SU-DHL-6 (cell line): ENCODE data around the gene RBMS3.

ENCODE experiments used
- H2AFZ ChIP-seq: fragments of 200-600 bp; sonication (generic); 2 replicates; pipeline ENCODE4 v1.6.1; 2014; ENCODE audit warnings: low read depth, mild to moderate bottlenecking, moderate library complexity, mixed read lengths, antibody characterized with exemption, low read length; ENCODE audit not compliant: severe bottlenecking
- H3F3A ChIP-seq: fragments of 200-600 bp; shearing (Covaris generic); 2 replicates; pipeline ENCODE4 v1.6.0; 2016; ENCODE audit warnings: antibody characterized with exemption, mild to moderate bottlenecking; ENCODE audit not compliant: insufficient read depth
- H3K27ac ChIP-seq: fragments of 200-600 bp; sonication (generic); 2 replicates; pipeline ENCODE4 v1.5.1; 2016; ENCODE audit warnings: low read depth, mild to moderate bottlenecking, low read length, moderate library complexity, mixed read lengths
- H3K27me3 ChIP-seq: fragments of 200-600 bp; sonication (generic), shearing (Covaris generic); 2 replicates; pipeline ENCODE4 v1.6.0; 2014; ENCODE audit warnings: mild to moderate bottlenecking, low read length
- H3K36me3 ChIP-seq: fragments of 200-600 bp; sonication (generic); 2 replicates; pipeline ENCODE4 v1.6.1; 2014; ENCODE audit warnings: mild to moderate bottlenecking, low read length, mixed read lengths
- H3K4me2 ChIP-seq: fragments of 300-600, 200-600 bp; shearing (Covaris generic), sonication (generic); 2 replicates; pipeline ENCODE4 v1.6.0; 2014; ENCODE audit warnings: low read length, low read depth, mild to moderate bottlenecking; ENCODE audit not compliant: poor library complexity, severe bottlenecking
- H3K4me3 ChIP-seq: fragments of 200-600 bp; sonication (generic); 2 replicates; pipeline ENCODE4 v1.5.1; 2014; ENCODE audit warnings: antibody characterized with exemption, low read length, mild to moderate bottlenecking, mixed read lengths; ENCODE audit not compliant: insufficient read depth, poor library complexity, severe bottlenecking
- H3K79me2 ChIP-seq: fragments of 200-600 bp; sonication (generic); 2 replicates; pipeline ENCODE4 v1.6.1; 2014; ENCODE audit warnings: mild to moderate bottlenecking, low read length, moderate library complexity; ENCODE audit not compliant: insufficient read depth
- H3K9ac ChIP-seq: fragments of 200-600 bp; sonication (generic); 2 replicates; pipeline ENCODE4 v1.7.0; 2014; ENCODE audit warnings: mild to moderate bottlenecking, low read length
- H3K9me2 ChIP-seq: fragments of 200-600 bp; sonication (generic); replicated peaks from 2 replicates; pipeline ENCODE4 v1.6.1; 2014; ENCODE audit warnings: low read length; ENCODE audit not compliant: insufficient read depth
- H3K9me3 ChIP-seq: fragments of 200-600 bp; sonication (generic); 2 replicates; pipeline ENCODE4 v1.6.1; 2014; ENCODE audit warnings: low read length, mixed read lengths; ENCODE audit not compliant: insufficient read depth
- H4K20me1 ChIP-seq: fragments of 200-600 bp; sonication (generic); 2 replicates; pipeline ENCODE4 v1.6.1; 2014; ENCODE audit warnings: low read depth, mild to moderate bottlenecking, antibody characterized with exemption, low read length, moderate library complexity, mixed read lengths
- CTCF ChIP-seq: fragments of 200-600 bp; sonication (generic); IDR thresholded peaks from one replicate; pipeline ENCODE4 v1.5.1; 2017; ENCODE audit warnings: antibody characterized with exemption, mild to moderate bottlenecking, low read length, moderate library complexity; ENCODE audit not compliant: insufficient read depth, poor library complexity, severe bottlenecking
- EZH2phosphoT487 ChIP-seq: fragments of 200-600 bp; sonication (generic), shearing (Covaris generic); conservative IDR thresholded peaks from 2 replicates; pipeline ENCODE4 v1.6.1; 2018; ENCODE audit warnings: mild to moderate bottlenecking, antibody characterized with exemption, low read length, moderate library complexity, mixed read lengths

The RBMS3 gene

GRCh38 chr3:30017901-30018300 is 737.0 kb downstream of the RBMS3 start:
- Histone ChIP-seq H3K36me3 (no peaks in the 10 kb centered on the region), H3K27ac (no peak overlapping the region), H3K4me2 (no peak overlapping the region), H4K20me1 (no peaks in the 10 kb centered on the region), H3K9ac (no peak overlapping the region), H3K27me3 (no peaks in the 10 kb centered on the region), H3K9me2 (no peaks in the 10 kb centered on the region), H3F3A (no peaks in the 10 kb centered on the region), H2AFZ (no peak overlapping the region), H3K79me2 (no peaks in the 10 kb centered on the region), H3K9me3 (no peaks in the 10 kb centered on the region), H3K4me3 (no peak overlapping the region)
- TF ChIP-seq EZH2phosphoT487 (no peak), CTCF (no peak)

- TF ChIP-seq EZH2phosphoT487 (no peak), CTCF (no peak)
- Histone ChIP-seq H3K9ac (no peak overlapping the region), H3K9me2 (no peaks in the 10 kb centered on the region), H3K27ac (no peak overlapping the region), H4K20me1 (no peaks in the 10 kb centered on the region), H3K27me3 (no peaks in the 10 kb centered on the region), H2AFZ (no peak overlapping the region), H3F3A (no peaks in the 10 kb centered on the region), H3K79me2 (no peaks in the 10 kb centered on the region), H3K4me3 (no peak overlapping the region), H3K36me3 (no peaks in the 10 kb centered on the region), H3K4me2 (no peak overlapping the region), H3K9me3 (no peaks in the 10 kb centered on the region)
These were observed 739.5 kb downstream of the RBMS3 start for GRCh38 chr3:30020380-30020779.

GRCh38 chr3:30024466-30024865 is 743.6 kb downstream of the RBMS3 start:
- Histone ChIP-seq H3K9me2 (no peaks in the 10 kb centered on the region), H3K27ac (no peak overlapping the region), H3K9ac (no peak overlapping the region), H3K27me3 (no peaks in the 10 kb centered on the region), H3F3A (no peaks in the 10 kb centered on the region), H3K79me2 (no peaks in the 10 kb centered on the region), H2AFZ (no peak overlapping the region), H3K4me2 (no peak overlapping the region), H3K9me3 (no peaks in the 10 kb centered on the region), H3K4me3 (no peak overlapping the region), H4K20me1 (no peaks in the 10 kb centered on the region), H3K36me3 (no peaks in the 10 kb centered on the region)
- TF ChIP-seq CTCF (no peak), EZH2phosphoT487 (no peak)
